HG02870 (cell line): ENCODE measurements around the gene PTK6.
"Not testable (repeated sequence)": the region's sequence is repeated elsewhere in the genome, so short reads cannot be mapped to it uniquely, and the experiment has no call there.

Experiments used
- ATAC-seq: cut with Tn5 transposase; IDR thresholded peaks from one replicate; pipeline ENCODE4 v1.9.1; 2021; ENCODE audit warnings: mild to moderate bottlenecking, moderate library complexity; ENCODE audit not compliant: unreplicated experiment

The PTK6 gene

GRCh38 chr20:63483834-63484233 is 53.3 kb downstream of the PTK6 start:
- ATAC-seq = no peak

GRCh38 chr20:63482021-63482587 is 55.1 kb downstream of the PTK6 start:
- ATAC-seq = no peak

GRCh38 chr20:63481503-63481902 is 55.7 kb downstream of the PTK6 start:
- ATAC-seq = no peak

DNA sequence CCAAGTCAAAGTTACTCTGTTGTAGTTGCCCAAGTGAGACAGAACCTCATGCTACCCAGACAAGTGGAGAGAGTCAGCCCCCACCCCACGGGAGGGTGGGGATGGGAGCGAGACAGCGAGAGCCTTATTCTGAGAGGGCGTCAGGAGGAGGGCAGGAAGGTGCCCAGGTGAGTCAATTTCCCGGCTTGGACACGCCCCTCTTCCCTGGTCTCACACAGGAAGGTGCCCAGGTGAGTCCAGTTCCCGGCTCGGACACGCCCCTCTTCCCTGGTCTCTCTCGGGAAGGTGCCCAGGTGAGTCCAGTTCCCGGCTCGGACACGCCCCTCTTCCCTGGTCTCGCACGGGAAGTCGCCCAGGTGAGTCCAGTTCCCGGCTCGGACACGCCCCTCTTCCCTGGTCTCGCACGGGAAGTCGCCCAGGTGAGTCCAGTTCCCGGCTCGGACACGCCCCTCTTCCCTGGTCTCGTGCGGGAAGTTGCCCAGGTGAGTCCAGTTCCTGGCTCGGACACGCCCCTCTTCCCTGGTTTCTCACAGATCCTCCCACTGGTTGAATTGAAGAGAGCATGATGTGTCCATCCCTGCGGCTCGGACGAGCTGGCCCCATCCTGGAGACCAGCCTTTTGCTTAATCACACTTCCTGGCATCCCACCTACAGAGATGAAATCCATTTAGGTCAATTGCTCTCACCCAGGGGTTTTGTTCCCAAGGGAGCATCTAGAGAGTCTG is 57.3 kb downstream of the PTK6 start:
- not testable (repeated sequence) for ATAC-seq

GRCh38 chr20:63478346-63479302 is 58.6 kb downstream of the PTK6 start:
- no peak for ATAC-seq
